Activated T-cell treated with anti-CD3 and anti-CD28 coated beads, Interleukin-2, amount 50 U/mL, for 24 hours (primary cell): ENCODE data around the gene EPM2A.

Experiments
- DNase-seq: peaks from one replicate; pipeline ENCODE4 v3.0.0-alpha.2; 2020
- H3K27ac Mint-ChIP-seq: 2 replicates; pipeline ENCODE4 v1.8.0; 2020; ENCODE audit warnings: mild to moderate bottlenecking, mixed read lengths
- H3K27me3 Mint-ChIP-seq: 2 replicates; pipeline ENCODE4 v1.8.0; 2020; ENCODE audit warnings: mixed read lengths
- H3K36me3 Mint-ChIP-seq: 2 replicates; pipeline ENCODE4 v1.8.0; 2020; ENCODE audit warnings: low read depth, mixed read lengths
- H3K4me1 Mint-ChIP-seq: 2 replicates; pipeline ENCODE4 v1.8.0; 2020; ENCODE audit warnings: low read depth, mixed read lengths
- H3K4me3 Mint-ChIP-seq: 2 replicates; pipeline ENCODE4 v1.8.0; 2020; ENCODE audit warnings: mild to moderate bottlenecking, moderate library complexity, mixed read lengths
- H3K9me3 Mint-ChIP-seq: 2 replicates; pipeline ENCODE4 v1.8.0; 2020; ENCODE audit warnings: mixed read lengths

The EPM2A gene

DNA sequence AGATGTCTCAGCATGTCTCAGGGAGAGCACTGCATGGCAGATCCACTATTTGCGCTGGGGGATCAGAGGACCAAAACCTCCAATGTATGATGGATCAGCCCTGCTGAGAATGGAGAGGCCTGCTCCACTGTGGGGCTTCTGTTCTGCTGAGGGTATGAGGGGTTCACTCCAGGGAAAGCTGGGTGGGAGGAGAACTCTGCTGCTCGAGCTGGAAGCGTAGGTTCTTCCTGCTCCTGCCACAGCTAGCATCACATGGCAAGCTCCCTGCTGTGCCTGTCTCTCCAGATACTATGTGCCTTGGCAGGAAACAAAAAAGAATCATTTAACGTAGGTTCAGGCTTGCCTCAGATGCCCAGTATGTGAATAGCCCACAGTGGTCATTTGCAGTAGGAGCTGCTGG, 105.8 kb downstream of the EPM2A start:
- DNase-seq = no peak
- H3K4me3 Mint-ChIP-seq = no peak overlapping the region
- no peak overlapping the region for H3K27ac Mint-ChIP-seq
- peaks cover 38% of the 10 kb centered on the region for H3K36me3 Mint-ChIP-seq
- no peaks in the 10 kb centered on the region for H3K27me3 Mint-ChIP-seq
- H3K9me3 Mint-ChIP-seq = no peaks in the 10 kb centered on the region
- peaks cover 4% of the 10 kb centered on the region for H3K4me1 Mint-ChIP-seq

DNA sequence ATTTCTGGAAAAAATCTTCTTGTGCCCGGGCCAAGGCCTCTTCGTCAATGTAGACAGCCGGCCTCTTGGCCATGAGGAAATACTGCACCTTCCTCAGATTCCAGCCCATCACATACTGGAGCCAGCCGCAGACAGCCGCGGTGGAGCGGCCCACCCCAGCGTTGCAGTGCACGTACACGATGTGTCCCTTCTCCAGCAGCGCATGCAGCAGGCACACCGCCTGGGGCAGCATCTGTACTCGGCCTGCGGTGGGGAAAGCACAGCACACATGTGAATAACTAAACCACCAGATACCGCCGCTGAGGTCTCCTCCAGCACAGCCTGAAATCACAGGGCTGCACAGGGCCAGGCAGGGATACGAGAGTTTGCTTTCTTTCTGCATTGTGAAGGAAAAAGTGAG, 107.9 kb downstream of the EPM2A start:
- H3K36me3 Mint-ChIP-seq = peaks cover 38% of the 10 kb centered on the region
- H3K4me3 Mint-ChIP-seq = no peak overlapping the region
- no peaks in the 10 kb centered on the region for H3K4me1 Mint-ChIP-seq
- H3K27me3 Mint-ChIP-seq = no peaks in the 10 kb centered on the region
- no peaks in the 10 kb centered on the region for H3K9me3 Mint-ChIP-seq
- H3K27ac Mint-ChIP-seq = no peak overlapping the region
- no peak for DNase-seq

DNA sequence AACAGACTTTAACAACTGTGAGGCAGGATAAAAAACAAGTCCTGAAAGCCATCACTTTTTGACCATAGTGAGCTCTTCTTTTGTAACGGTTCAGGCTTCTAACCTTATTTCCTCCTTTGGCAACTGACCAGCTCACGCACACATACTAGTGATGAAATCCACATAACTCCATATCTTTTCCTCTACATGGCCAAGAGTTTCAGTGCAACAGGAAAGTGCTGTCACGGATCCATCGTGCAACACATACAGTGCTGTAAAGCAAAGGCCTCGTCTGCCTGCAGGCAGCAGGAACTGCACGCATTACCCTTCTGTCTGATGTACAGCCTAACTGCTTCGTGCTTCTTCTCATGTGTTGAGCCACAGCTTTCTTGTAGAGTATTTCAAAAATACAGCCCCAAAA, 108.5 kb downstream of the EPM2A start:
- H3K9me3 Mint-ChIP-seq = no peaks in the 10 kb centered on the region
- H3K4me3 Mint-ChIP-seq = no peak overlapping the region
- no peaks in the 10 kb centered on the region for H3K4me1 Mint-ChIP-seq
- H3K27me3 Mint-ChIP-seq = no peaks in the 10 kb centered on the region
- no peak for DNase-seq
- H3K36me3 Mint-ChIP-seq = peaks cover 35% of the 10 kb centered on the region
- H3K27ac Mint-ChIP-seq = no peak overlapping the region

DNA sequence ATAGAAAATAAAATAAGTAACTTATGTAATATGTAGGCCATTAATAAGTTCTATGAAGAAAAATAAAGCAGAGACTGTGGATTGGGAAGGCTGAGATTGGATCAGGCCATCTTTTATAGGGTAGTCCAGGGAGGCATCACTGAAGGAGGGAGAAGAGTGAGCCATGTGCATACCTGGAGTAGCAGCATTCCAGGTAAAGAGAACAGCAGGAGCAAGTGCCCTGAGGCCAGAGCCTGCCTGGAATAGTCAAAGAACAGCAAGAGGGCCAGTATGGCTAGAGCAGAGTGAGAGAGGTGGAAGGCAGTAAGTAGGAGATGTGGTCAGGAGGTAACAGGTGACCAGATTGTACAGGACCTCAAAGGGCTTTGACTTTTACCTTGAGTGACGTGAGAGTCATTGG, 112.1 kb downstream of the EPM2A start:
- no peak for DNase-seq
- H3K4me1 Mint-ChIP-seq = no peaks in the 10 kb centered on the region
- H3K4me3 Mint-ChIP-seq = no peak overlapping the region
- peaks cover 5% of the 10 kb centered on the region for H3K9me3 Mint-ChIP-seq
- peaks cover 14% of the 10 kb centered on the region for H3K36me3 Mint-ChIP-seq
- H3K27ac Mint-ChIP-seq = no peak overlapping the region
- no peaks in the 10 kb centered on the region for H3K27me3 Mint-ChIP-seq

DNA sequence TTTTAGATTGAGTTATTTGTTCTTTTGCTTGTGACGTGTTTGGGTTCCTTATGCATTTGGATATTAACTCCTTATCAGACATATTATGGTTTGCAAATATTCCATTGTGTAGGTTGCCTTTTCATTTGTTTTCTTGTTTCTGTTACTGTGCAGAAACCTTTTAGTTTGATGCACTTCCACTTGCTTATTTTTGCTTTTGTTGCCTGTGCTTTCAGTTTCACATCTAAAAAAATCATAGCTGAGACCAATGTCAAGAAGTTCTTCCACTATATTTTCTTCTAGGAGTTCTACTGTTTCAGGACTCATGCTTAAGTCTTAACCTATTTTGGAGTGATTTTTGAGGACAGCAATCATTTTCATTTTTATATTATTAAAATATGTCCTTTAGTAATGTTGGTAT, 113.5 kb downstream of the EPM2A start:
- H3K27ac Mint-ChIP-seq = no peak overlapping the region
- no peaks in the 10 kb centered on the region for H3K4me1 Mint-ChIP-seq
- peaks cover 8% of the 10 kb centered on the region for H3K9me3 Mint-ChIP-seq
- H3K4me3 Mint-ChIP-seq = no peak overlapping the region
- peaks cover 2% of the 10 kb centered on the region for H3K36me3 Mint-ChIP-seq
- H3K27me3 Mint-ChIP-seq = no peaks in the 10 kb centered on the region
- DNase-seq = no peak

GRCh38 chr6:145620088-145620487, 115.2 kb downstream of the EPM2A start:
- Mint-ChIP-seq H3K9me3 (peaks cover 8% of the 10 kb centered on the region), H3K4me3 (no peak overlapping the region), H3K27me3 (no peaks in the 10 kb centered on the region), H3K27ac (no peak overlapping the region), H3K36me3 (no peaks in the 10 kb centered on the region), H3K4me1 (no peaks in the 10 kb centered on the region)
- DNase-seq = no peak

- Mint-ChIP-seq H3K27ac (no peak overlapping the region), H3K36me3 (no peaks in the 10 kb centered on the region), H3K9me3 (no peaks in the 10 kb centered on the region), H3K4me1 (no peaks in the 10 kb centered on the region), H3K4me3 (no peak overlapping the region), H3K27me3 (peaks cover 3% of the 10 kb centered on the region)
- DNase-seq = no peak
These were observed 125.8 kb downstream of the EPM2A start for GRCh38 chr6:145609521-145609920.

GRCh38 chr6:145608850-145609249, 126.5 kb downstream of the EPM2A start:
- H3K27me3 Mint-ChIP-seq = peaks cover 3% of the 10 kb centered on the region
- H3K36me3 Mint-ChIP-seq = no peaks in the 10 kb centered on the region
- no peak for DNase-seq
- no peaks in the 10 kb centered on the region for H3K9me3 Mint-ChIP-seq
- H3K4me1 Mint-ChIP-seq = no peaks in the 10 kb centered on the region
- H3K27ac Mint-ChIP-seq = no peak overlapping the region
- H3K4me3 Mint-ChIP-seq = no peak overlapping the region

- no peak for DNase-seq
- Mint-ChIP-seq H3K9me3 (peaks cover 2% of the 10 kb centered on the region), H3K27me3 (peaks cover 7% of the 10 kb centered on the region), H3K27ac (no peak overlapping the region), H3K36me3 (no peaks in the 10 kb centered on the region), H3K4me3 (no peak overlapping the region), H3K4me1 (no peaks in the 10 kb centered on the region)
These were observed 131.3 kb downstream of the EPM2A start for GRCh38 chr6:145603991-145604390.

DNA sequence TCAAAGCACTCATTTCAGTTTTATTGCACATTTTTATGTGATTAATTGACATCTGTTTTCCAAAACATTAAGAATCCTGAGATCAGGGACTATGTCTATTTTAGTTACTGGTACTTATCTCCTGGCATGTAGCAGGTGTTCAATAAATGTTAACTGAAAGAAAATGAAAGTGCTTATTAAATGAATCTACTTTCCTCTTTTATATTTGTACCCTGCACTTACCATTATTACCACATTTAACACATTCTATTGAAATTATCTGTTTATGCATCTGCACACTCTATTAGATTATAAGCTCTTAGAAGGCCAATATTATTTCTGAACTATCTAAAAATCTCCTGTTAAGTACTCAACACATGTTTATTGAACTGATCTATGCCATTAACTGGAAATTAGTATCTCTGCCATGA, 131.9 kb downstream of the EPM2A start:
- Mint-ChIP-seq H3K9me3 (peaks cover 2% of the 10 kb centered on the region), H3K36me3 (no peaks in the 10 kb centered on the region), H3K4me1 (no peaks in the 10 kb centered on the region), H3K27ac (no peak overlapping the region), H3K4me3 (no peak overlapping the region), H3K27me3 (peaks cover 7% of the 10 kb centered on the region)
- DNase-seq = no peak

- peaks cover 2% of the 10 kb centered on the region for H3K9me3 Mint-ChIP-seq
- no peak overlapping the region for H3K27ac Mint-ChIP-seq
- peaks cover 7% of the 10 kb centered on the region for H3K27me3 Mint-ChIP-seq
- H3K4me1 Mint-ChIP-seq = no peaks in the 10 kb centered on the region
- no peaks in the 10 kb centered on the region for H3K36me3 Mint-ChIP-seq
- no peak overlapping the region for H3K4me3 Mint-ChIP-seq
- DNase-seq = no peak
These were observed 132.5 kb downstream of the EPM2A start for GRCh38 chr6:145602726-145603326.

DNA sequence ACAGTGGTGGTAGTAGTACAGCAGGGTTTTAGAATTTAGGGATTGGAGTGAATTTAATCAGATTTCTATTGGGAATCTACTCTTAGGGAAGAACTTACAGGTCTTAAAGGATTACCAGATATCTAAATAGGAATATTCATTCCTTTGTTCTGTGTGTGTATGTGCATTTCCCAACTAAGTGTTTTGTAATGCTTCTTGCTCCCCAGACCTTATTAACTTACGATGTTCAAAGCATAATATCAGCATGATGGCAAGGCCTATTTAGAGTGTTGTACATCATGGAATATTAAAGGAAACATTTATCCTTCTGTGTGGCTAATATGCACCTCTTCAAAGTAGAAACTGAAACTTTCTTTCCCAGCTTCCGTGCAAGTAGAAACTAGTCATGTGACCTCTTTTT, 133.9 kb downstream of the EPM2A start:
- DNase-seq = no peak
- Mint-ChIP-seq H3K36me3 (no peaks in the 10 kb centered on the region), H3K27ac (no peak overlapping the region), H3K9me3 (peaks cover 2% of the 10 kb centered on the region), H3K27me3 (peaks cover 4% of the 10 kb centered on the region), H3K4me1 (no peaks in the 10 kb centered on the region), H3K4me3 (no peak overlapping the region)

GRCh38 chr6:145600299-145600698, 135.0 kb downstream of the EPM2A start:
- Mint-ChIP-seq H3K4me3 (no peak overlapping the region), H3K27ac (no peak overlapping the region), H3K4me1 (no peaks in the 10 kb centered on the region), H3K27me3 (peaks cover 4% of the 10 kb centered on the region), H3K36me3 (no peaks in the 10 kb centered on the region), H3K9me3 (peaks cover 2% of the 10 kb centered on the region)
- DNase-seq = no peak

DNA sequence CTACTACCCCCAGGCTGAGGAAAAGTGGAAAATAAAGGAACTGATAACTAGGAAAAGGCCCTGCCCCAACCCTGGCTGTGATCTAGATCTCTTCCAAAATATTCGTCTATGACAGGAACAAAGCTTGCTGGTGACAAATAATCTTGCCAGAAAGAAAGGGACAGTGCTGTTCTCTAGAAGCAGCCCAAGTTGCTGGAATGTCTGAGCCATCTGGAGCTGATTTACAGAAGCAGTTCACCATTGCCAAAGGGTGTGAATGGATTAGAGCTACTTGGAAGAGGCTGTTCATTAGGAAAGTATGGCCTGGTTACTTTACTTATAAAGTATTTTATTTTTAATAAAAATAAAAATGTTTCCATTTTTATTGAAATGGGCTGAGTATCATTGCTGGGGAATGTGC, 146.3 kb downstream of the EPM2A start:
- Mint-ChIP-seq H3K4me1 (no peaks in the 10 kb centered on the region), H3K9me3 (no peaks in the 10 kb centered on the region), H3K27me3 (peaks cover 7% of the 10 kb centered on the region), H3K27ac (no peak overlapping the region), H3K4me3 (no peak overlapping the region), H3K36me3 (no peaks in the 10 kb centered on the region)
- no peak for DNase-seq

GRCh38 chr6:145587334-145587733, 148.0 kb downstream of the EPM2A start:
- Mint-ChIP-seq H3K9me3 (no peaks in the 10 kb centered on the region), H3K27me3 (peaks cover 10% of the 10 kb centered on the region), H3K4me3 (no peak overlapping the region), H3K4me1 (no peaks in the 10 kb centered on the region), H3K27ac (no peak overlapping the region), H3K36me3 (no peaks in the 10 kb centered on the region)
- no peak for DNase-seq

DNA sequence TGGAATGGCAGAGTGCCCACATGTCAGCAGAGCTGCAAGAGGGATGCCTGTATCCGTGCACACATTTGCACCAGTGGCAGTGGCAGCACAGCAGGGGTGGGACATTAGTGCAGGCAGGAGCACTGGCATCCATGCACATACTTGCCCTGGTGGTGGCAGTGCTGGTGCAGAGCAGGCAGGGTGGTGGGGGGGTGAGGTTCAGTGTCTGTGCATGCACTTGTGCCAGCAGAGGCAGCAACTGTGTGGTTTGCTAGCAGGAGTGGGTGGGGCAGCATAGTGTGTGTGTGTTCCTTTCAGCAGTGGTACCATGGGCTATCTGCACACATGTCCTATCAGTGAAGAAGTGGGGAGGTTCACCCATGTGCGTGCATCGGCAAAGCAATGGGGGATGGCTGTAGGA, 151.6 kb downstream of the EPM2A start:
- Mint-ChIP-seq H3K9me3 (no peaks in the 10 kb centered on the region), H3K36me3 (no peaks in the 10 kb centered on the region), H3K27ac (no peak overlapping the region), H3K27me3 (peaks cover 10% of the 10 kb centered on the region), H3K4me1 (no peaks in the 10 kb centered on the region), H3K4me3 (no peak overlapping the region)
- DNase-seq = no peak
